NB4 (cell line): ENCODE data around the gene VGF.

ENCODE experiments used
- MYC ChIP-seq: IDR thresholded peaks from 2 replicates; pipeline ENCODE4 v1.6.1; 2011; ENCODE audit warnings: low read depth, low read length
- POLR2A ChIP-seq: IDR thresholded peaks from 2 replicates; pipeline ENCODE4 v1.6.1; 2011; ENCODE audit warnings: mild to moderate bottlenecking; ENCODE audit not compliant: insufficient read length; ENCODE audit errors: extremely low read depth
- TF ChIP-seq, protein P1 (sequence below): IDR thresholded peaks from one replicate; pipeline ENCODE4 v1.5.1; 2012; ENCODE audit warnings: low read depth, low read length
- TF ChIP-seq, protein P2 (sequence below): IDR thresholded peaks from 2 replicates; pipeline ENCODE4 v1.6.1; 2011; ENCODE audit warnings: low read depth, low read length

DNA sequence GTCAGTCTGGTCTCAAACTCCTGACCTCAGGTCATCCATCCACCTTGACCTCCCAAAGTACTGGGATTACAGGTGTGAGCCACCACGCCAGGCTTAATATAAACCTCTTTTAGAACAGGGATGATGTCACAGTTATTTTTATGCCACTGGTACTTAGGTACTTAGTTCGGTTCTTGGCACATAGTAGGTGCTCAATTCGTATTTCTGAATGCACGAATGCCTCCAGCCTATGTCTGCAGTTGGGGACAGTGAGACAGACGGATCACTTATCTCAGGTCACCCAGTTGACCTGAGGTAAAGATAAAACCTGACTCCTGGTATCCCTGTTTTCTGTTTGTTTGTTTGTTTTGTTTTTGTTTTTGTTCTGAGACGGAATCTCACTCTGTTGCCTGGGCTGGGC is 20.8 kb upstream of the VGF start:
- TF ChIP-seq POLR2A (no peak), MYC (no peak)
- TF ChIP-seq, protein P1, sequence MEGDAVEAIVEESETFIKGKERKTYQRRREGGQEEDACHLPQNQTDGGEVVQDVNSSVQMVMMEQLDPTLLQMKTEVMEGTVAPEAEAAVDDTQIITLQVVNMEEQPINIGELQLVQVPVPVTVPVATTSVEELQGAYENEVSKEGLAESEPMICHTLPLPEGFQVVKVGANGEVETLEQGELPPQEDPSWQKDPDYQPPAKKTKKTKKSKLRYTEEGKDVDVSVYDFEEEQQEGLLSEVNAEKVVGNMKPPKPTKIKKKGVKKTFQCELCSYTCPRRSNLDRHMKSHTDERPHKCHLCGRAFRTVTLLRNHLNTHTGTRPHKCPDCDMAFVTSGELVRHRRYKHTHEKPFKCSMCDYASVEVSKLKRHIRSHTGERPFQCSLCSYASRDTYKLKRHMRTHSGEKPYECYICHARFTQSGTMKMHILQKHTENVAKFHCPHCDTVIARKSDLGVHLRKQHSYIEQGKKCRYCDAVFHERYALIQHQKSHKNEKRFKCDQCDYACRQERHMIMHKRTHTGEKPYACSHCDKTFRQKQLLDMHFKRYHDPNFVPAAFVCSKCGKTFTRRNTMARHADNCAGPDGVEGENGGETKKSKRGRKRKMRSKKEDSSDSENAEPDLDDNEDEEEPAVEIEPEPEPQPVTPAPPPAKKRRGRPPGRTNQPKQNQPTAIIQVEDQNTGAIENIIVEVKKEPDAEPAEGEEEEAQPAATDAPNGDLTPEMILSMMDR, result no peak
- TF ChIP-seq, protein P2, sequence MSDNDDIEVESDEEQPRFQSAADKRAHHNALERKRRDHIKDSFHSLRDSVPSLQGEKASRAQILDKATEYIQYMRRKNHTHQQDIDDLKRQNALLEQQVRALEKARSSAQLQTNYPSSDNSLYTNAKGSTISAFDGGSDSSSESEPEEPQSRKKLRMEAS, result no peak
